ENCODE measurements around the gene CPLX3.

Gene CPLX3

GRCh38 chr15:74789741-74790079 lies 36.7 kb upstream of the CPLX3 start:
- no peak for TF ChIP-seq PPARA (CRISPR knock-in tag; IDR thresholded peaks at IDR 0.05; ENCODE audit: borderline replicate concordance)
- no peak for TF ChIP-seq ZNF70 (CRISPR knock-in tag; IDR thresholded peaks at IDR 0.05)
- TF ChIP-seq TSHZ2 (CRISPR knock-in tag; IDR thresholded peaks at IDR 0.05) = no peak
- TF ChIP-seq, protein P1, sequence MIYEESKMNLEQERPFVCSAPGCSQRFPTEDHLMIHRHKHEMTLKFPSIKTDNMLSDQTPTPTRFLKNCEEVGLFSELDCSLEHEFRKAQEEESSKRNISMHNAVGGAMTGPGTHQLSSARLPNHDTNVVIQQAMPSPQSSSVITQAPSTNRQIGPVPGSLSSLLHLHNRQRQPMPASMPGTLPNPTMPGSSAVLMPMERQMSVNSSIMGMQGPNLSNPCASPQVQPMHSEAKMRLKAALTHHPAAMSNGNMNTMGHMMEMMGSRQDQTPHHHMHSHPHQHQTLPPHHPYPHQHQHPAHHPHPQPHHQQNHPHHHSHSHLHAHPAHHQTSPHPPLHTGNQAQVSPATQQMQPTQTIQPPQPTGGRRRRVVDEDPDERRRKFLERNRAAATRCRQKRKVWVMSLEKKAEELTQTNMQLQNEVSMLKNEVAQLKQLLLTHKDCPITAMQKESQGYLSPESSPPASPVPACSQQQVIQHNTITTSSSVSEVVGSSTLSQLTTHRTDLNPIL (CRISPR knock-in tag; IDR thresholded peaks at IDR 0.05; ENCODE audit: low read depth) = no peak
- TF ChIP-seq CSDC2 (CRISPR knock-in tag; IDR thresholded peaks at IDR 0.05) = no peak
- TF ChIP-seq ZFP30 (CRISPR knock-in tag; IDR thresholded peaks at IDR 0.05) = no peak
- no peak for TF ChIP-seq BACH2 (CRISPR knock-in tag; IDR thresholded peaks at IDR 0.05; ENCODE audit: borderline replicate concordance)
- no peak for TF ChIP-seq GLIS3 (CRISPR knock-in tag; IDR thresholded peaks at IDR 0.05)
- ATAC-seq = peak; percentile 8; the same call in 1 of the 3 replicates

DNA sequence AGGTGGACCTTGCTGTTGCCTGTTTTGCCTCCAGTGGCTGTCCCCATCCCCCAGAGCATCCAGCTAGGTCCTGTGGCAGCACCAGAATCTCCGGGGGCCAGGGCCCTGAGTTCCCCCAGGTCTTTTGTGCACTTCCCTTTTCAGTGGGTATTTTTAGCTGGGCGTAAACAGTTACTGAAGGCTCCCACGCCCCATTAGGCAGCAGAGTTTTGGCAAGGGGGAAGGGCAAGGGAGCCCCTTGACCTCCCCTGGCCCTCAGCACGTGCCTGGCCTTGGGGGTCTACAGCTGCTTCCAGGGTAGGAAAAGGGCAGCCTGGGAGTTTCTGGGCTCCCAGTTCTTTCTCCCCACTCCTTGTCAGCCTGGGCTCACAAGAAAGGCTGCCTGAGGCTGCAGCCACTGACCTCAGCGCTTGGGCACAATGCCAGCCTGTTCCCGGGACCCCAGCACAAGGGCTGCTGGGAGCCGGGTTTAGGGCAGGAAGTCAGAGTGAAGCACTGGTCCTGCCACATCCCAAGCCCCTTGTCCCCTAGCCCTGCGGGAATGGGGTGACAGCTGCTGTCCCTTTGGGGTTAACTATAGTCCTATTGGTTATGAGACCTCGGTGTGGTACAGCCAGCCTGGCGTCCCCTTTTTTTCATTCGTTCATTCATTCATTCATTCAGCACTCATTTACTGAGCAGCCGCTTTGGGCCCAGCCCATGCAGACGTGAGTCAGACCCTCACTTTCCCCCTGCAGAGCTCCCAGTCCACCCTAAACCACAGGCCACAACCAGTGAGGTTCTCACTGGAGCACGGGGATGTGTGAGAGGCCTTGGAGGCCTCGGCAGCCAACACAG lies 36.1 kb upstream of the CPLX3 start:
- ATAC-seq = peak; percentile 79
- no peak for TF ChIP-seq ZFP3 (CRISPR knock-in tag; IDR thresholded peaks at IDR 0.05)
- no peak for TF ChIP-seq GLIS3 (CRISPR knock-in tag; IDR thresholded peaks at IDR 0.05)
- TF ChIP-seq TCF4 (CRISPR knock-in tag; IDR thresholded peaks at IDR 0.05; ENCODE audit: borderline replicate concordance) = no peak
- no peak for TF ChIP-seq POU6F1 (CRISPR knock-in tag; IDR thresholded peaks at IDR 0.05; ENCODE audit: borderline replicate concordance, low read depth)
- no peak for TF ChIP-seq ZNF565 (CRISPR knock-in tag; conservative IDR thresholded peaks at IDR 0.05; ENCODE audit: low read depth)
- no peak for TF ChIP-seq ARNTL (CRISPR knock-in tag; IDR thresholded peaks at IDR 0.05; ENCODE audit: borderline replicate concordance, low read depth)
- no peak for TF ChIP-seq ZNF8 (CRISPR knock-in tag; IDR thresholded peaks at IDR 0.05)
- TF ChIP-seq, protein P2, sequence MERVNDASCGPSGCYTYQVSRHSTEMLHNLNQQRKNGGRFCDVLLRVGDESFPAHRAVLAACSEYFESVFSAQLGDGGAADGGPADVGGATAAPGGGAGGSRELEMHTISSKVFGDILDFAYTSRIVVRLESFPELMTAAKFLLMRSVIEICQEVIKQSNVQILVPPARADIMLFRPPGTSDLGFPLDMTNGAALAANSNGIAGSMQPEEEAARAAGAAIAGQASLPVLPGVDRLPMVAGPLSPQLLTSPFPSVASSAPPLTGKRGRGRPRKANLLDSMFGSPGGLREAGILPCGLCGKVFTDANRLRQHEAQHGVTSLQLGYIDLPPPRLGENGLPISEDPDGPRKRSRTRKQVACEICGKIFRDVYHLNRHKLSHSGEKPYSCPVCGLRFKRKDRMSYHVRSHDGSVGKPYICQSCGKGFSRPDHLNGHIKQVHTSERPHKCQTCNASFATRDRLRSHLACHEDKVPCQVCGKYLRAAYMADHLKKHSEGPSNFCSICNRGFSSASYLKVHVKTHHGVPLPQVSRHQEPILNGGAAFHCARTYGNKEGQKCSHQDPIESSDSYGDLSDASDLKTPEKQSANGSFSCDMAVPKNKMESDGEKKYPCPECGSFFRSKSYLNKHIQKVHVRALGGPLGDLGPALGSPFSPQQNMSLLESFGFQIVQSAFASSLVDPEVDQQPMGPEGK (CRISPR knock-in tag; IDR thresholded peaks at IDR 0.05; ENCODE audit: borderline replicate concordance) = no peak
- no peak for TF ChIP-seq BACH2 (CRISPR knock-in tag; IDR thresholded peaks at IDR 0.05; ENCODE audit: borderline replicate concordance)
- TF ChIP-seq ZFP30 (CRISPR knock-in tag; IDR thresholded peaks at IDR 0.05) = no peak
- TF ChIP-seq ZC3H10 (CRISPR knock-in tag; IDR thresholded peaks at IDR 0.05) = no peak
- no peak for TF ChIP-seq ZNF70 (CRISPR knock-in tag; IDR thresholded peaks at IDR 0.05)
- no peak for TF ChIP-seq TOX (CRISPR knock-in tag; IDR thresholded peaks at IDR 0.05; ENCODE audit: borderline replicate concordance)
- TF ChIP-seq SNAI2 (CRISPR knock-in tag; IDR thresholded peaks at IDR 0.05) = no peak
- TF ChIP-seq, protein P1 (CRISPR knock-in tag; IDR thresholded peaks at IDR 0.05; ENCODE audit: low read depth) = no peak
- no peak for TF ChIP-seq PPARA (CRISPR knock-in tag; IDR thresholded peaks at IDR 0.05; ENCODE audit: borderline replicate concordance)
- no peak for TF ChIP-seq ISL1 (CRISPR knock-in tag; IDR thresholded peaks at IDR 0.05)
- no peak for TF ChIP-seq TSHZ2 (CRISPR knock-in tag; IDR thresholded peaks at IDR 0.05)
- no peak for TF ChIP-seq CSDC2 (CRISPR knock-in tag; IDR thresholded peaks at IDR 0.05)
